ENCODE measurements around the gene ZBTB46. TPM values are rescaled to one million over a fixed set of nuclear protein-coding genes. Genes with fewer than 3 reads are reported as not detected.

ZBTB46 gene
- polyA plus RNA-seq, 3 donors, result 0.07 to 2.3 (median 0.37) TPM

GRCh38 chr20:63790572-63791168, 40.4 kb downstream of the ZBTB46 start:
- no peaks in the 10 kb centered on the region for H3K36me3 Mint-ChIP-seq
- no peak overlapping the region for H3K4me2 ChIP-seq (replicated peaks; ENCODE audit: extremely low read depth, low read length, poor library complexity, severe bottlenecking)
- no peaks in the 10 kb centered on the region for H3K9me3 Mint-ChIP-seq
- H3K4me3 ChIP-seq (replicated peaks in 1 of 3; ENCODE audit: low read depth in 2 of 3, low read length in 3 of 3), result no peak overlapping the region
- no peak for DNase-seq
- no peak overlapping the region for H3K4me3 Mint-ChIP-seq
- peaks cover 1 to 12% (median 7%) of the 10 kb centered on the region in 3 donors for H3K27me3 Mint-ChIP-seq (ENCODE audit: low read depth in 3 of 3)
- peaks cover 2% of the 10 kb centered on the region for H3K4me1 Mint-ChIP-seq
- no peaks in the 10 kb centered on the region for H3K27me3 ChIP-seq (ENCODE audit: control insufficient read depth in 2 of 2, insufficient read depth in 2 of 2, low read length in 2 of 2)
- no peak overlapping the region for H3K27ac ChIP-seq (ENCODE audit: low read depth in 1 of 2, low read length in 2 of 2)
- H3K36me3 ChIP-seq (replicated peaks in 1 of 2; ENCODE audit: control insufficient read depth in 1 of 2, insufficient read depth in 2 of 2, low read length in 2 of 2), result no peaks in the 10 kb centered on the region
- H4K20me1 ChIP-seq (ENCODE audit: insufficient read depth, low read length), result no peaks in the 10 kb centered on the region
- no peak overlapping the region for H2AFZ ChIP-seq (ENCODE audit: insufficient read depth, low read depth, low read length, poor library complexity, severe bottlenecking)
- H3K79me2 ChIP-seq (ENCODE audit: insufficient read depth, low read length), result no peaks in the 10 kb centered on the region
- no peak for TF ChIP-seq CTCF (IDR thresholded peaks at IDR 0.05)
- H3K4me1 ChIP-seq (ENCODE audit: control insufficient read depth in 1 of 2, insufficient read depth in 2 of 2, low read length in 2 of 2), result peaks cover 0 to 6% of the 10 kb centered on the region in 2 donors
- no peak overlapping the region for H3K9ac ChIP-seq (ENCODE audit: insufficient read depth, low read length, poor library complexity, severe bottlenecking)
- intact Hi-C loops (cut with micrococcal nuclease), result no loop called here
- no peaks in the 10 kb centered on the region for H3K9me3 ChIP-seq (replicated peaks in 1 of 2; ENCODE audit: control insufficient read depth in 1 of 2, insufficient read depth in 1 of 2, low read length in 2 of 2)
- 96% methylated on average over 35 of the region's 37 CpGs for WGBS (ENCODE audit: insufficient coverage)
- H3K27ac Mint-ChIP-seq, result no peak overlapping the region

- intact Hi-C loops (cut with micrococcal nuclease), result loop anchor here in 1 of 2 donors (5.0 kb wide), 1 partner anchor 182 kb away; no protein-coding TSS in a partner anchor
- Histone ChIP-seq H3K27me3 (ENCODE audit: control insufficient read depth in 2 of 2, insufficient read depth in 2 of 2, low read length in 2 of 2) (no peaks in the 10 kb centered on the region), H4K20me1 (ENCODE audit: insufficient read depth, low read length) (no peaks in the 10 kb centered on the region), H3K27ac (ENCODE audit: low read depth in 1 of 2, low read length in 2 of 2) (no peak overlapping the region), H3K36me3 (replicated peaks in 1 of 2; ENCODE audit: control insufficient read depth in 1 of 2, insufficient read depth in 2 of 2, low read length in 2 of 2) (no peaks in the 10 kb centered on the region), H3K9ac (ENCODE audit: insufficient read depth, low read length, poor library complexity, severe bottlenecking) (no peak overlapping the region), H3K9me3 (replicated peaks in 1 of 2; ENCODE audit: control insufficient read depth in 1 of 2, insufficient read depth in 1 of 2, low read length in 2 of 2) (no peaks in the 10 kb centered on the region), H3K4me1 (ENCODE audit: control insufficient read depth in 1 of 2, insufficient read depth in 2 of 2, low read length in 2 of 2) (peaks cover 0 to 6% of the 10 kb centered on the region in 2 donors), H3K4me2 (replicated peaks; ENCODE audit: extremely low read depth, low read length, poor library complexity, severe bottlenecking) (no peak overlapping the region), H2AFZ (ENCODE audit: insufficient read depth, low read depth, low read length, poor library complexity, severe bottlenecking) (no peak overlapping the region), H3K79me2 (ENCODE audit: insufficient read depth, low read length) (no peaks in the 10 kb centered on the region), H3K4me3 (replicated peaks in 1 of 3; ENCODE audit: low read depth in 2 of 3, low read length in 3 of 3) (no peak overlapping the region)
- Mint-ChIP-seq H3K9me3 (no peaks in the 10 kb centered on the region), H3K4me3 (no peak overlapping the region), H3K4me1 (peaks cover 2% of the 10 kb centered on the region), H3K27me3 (ENCODE audit: low read depth in 3 of 3) (peaks cover 0 to 8% (median 6%) of the 10 kb centered on the region in 3 donors), H3K27ac (no peak overlapping the region), H3K36me3 (no peaks in the 10 kb centered on the region)
- DNase-seq, result no peak
- TF ChIP-seq CTCF (IDR thresholded peaks at IDR 0.05), result no peak
- WGBS (ENCODE audit: insufficient coverage), result 97% methylated on average over 57 of the region's 57 CpGs
Observed at GRCh38 chr20:63789836-63790571, 41.1 kb downstream of the ZBTB46 start.
